CD4-positive, alpha-beta T cell (primary cell): ENCODE measurements around the gene SKIC8. TPM values are rescaled to one million over a fixed set of nuclear protein-coding genes. Genes with fewer than 3 reads are reported as not detected.

Experiments used
- ATAC-seq: fragments of 200-7000 bp; cut with Tn5 transposase; one replicate; pipeline ENCODE4 v1.10.0; 2022; ENCODE audit warnings: mild to moderate bottlenecking; ENCODE audit not compliant: poor library complexity
- CTCF ChIA-PET: fragments of 350-600 bp; sonication (Branson Sonifier 250); formaldehyde crosslinking; loops from one replicate; lab custom pipeline; 2021; ENCODE audit warnings: antibody characterized with exemption, inconsistent platforms; lab: Charles Lee
- POLR2A ChIA-PET: fragments of 350-600 bp; sonication (Branson Sonifier 250); formaldehyde crosslinking; loops from one replicate; lab custom pipeline; 2021; ENCODE audit warnings: antibody characterized with exemption, inconsistent platforms; lab: Charles Lee
- DNase-seq, 14 experiments: peaks; one replicate each; pipeline ENCODE4 v3.0.0-alpha.2; 2013 to 2020; ENCODE audit warnings: mixed read lengths in 2 of 14
- H3K27ac ChIP-seq, 2 donors: one replicate each; pipeline versions ENCODE4 v1.5.1 to v1.7.0; 2013; ENCODE audit warnings: low read length in 2 of 2, low read depth in 1 of 2, mild to moderate bottlenecking in 1 of 2
- H3K27me3 ChIP-seq, 2 experiments: 1 replicate in 1 of 2; 2 replicates in 1 of 2; pipeline versions ENCODE4 v1.6.1 to v1.7.0; 2013; ENCODE audit warnings: low read length in 2 of 2, control low read depth in 1 of 2, mild to moderate bottlenecking in 1 of 2, moderate library complexity in 1 of 2; ENCODE audit not compliant: insufficient read depth in 2 of 2, control insufficient read depth in 1 of 2
- H3K36me3 ChIP-seq: one replicate; pipeline ENCODE4 v1.6.1; 2013; ENCODE audit warnings: low read length, control low read depth; ENCODE audit not compliant: insufficient read depth
- H3K4me1 ChIP-seq: one replicate; pipeline ENCODE4 v1.6.1; 2013; ENCODE audit warnings: low read length, control low read depth; ENCODE audit not compliant: insufficient read depth
- H3K4me3 ChIP-seq: one replicate; pipeline ENCODE4 v1.5.1; 2013; ENCODE audit warnings: mild to moderate bottlenecking, low read length, moderate library complexity
- H3K9me3 ChIP-seq, 2 experiments: 1 replicate in 1 of 2; 2 replicates in 1 of 2; pipeline versions ENCODE4 v1.6.1 to v1.7.0; 2013; ENCODE audit warnings: low read length in 2 of 2, mild to moderate bottlenecking in 2 of 2, control low read depth in 1 of 2, moderate library complexity in 1 of 2; ENCODE audit not compliant: control insufficient read depth in 1 of 2, insufficient read depth in 1 of 2
- H3K27ac Mint-ChIP-seq: one replicate; pipeline ENCODE4 v1.8.0; 2020; ENCODE audit warnings: mixed read lengths
- H3K27me3 Mint-ChIP-seq: one replicate; pipeline ENCODE4 v1.8.0; 2021; ENCODE audit warnings: mixed read lengths
- H3K36me3 Mint-ChIP-seq: one replicate; pipeline ENCODE4 v1.8.0; 2021; ENCODE audit warnings: low read depth, mixed read lengths
- H3K4me1 Mint-ChIP-seq: one replicate; pipeline ENCODE4 v1.8.0; 2021; ENCODE audit warnings: low read depth, mixed read lengths
- H3K4me3 Mint-ChIP-seq: one replicate; pipeline ENCODE4 v1.8.0; 2020; ENCODE audit warnings: mild to moderate bottlenecking, mixed read lengths
- H3K9me3 Mint-ChIP-seq: one replicate; pipeline ENCODE4 v1.8.0; 2020; ENCODE audit warnings: mixed read lengths
- intact Hi-C, 2 experiments: fragments of 100-400 bp; cut with DNase I in 1 of 2; cut with micrococcal nuclease in 1 of 2; formaldehyde crosslinking; loops; one replicate each; pipeline versions ENCODE4 v1.15.1 to v1.9.0; 2023 to 2025; cut with DNase I, micrococcal nuclease
- polyA plus RNA-seq, 2 donors: library from polyadenylated mRNA; unstranded; fragments of 120-200 nt; gene quantifications; one replicate each; pipeline ENCODE4 v1.2.1, GENCODE V29; 2013
- total RNA-seq, 174 experiments: library from RNA in 2 of 174; stranded (reverse) in 2 of 174; gene quantifications; one replicate each; pipeline ENCODE4 v1.2.3 and lab custom pipeline; 2021 to 2026
- TF ChIP-seq, protein P1 (sequence below): fragments of 200-600 bp; IDR thresholded peaks from one replicate; pipeline ENCODE4 v1.8.0; 2022; ENCODE audit warnings: antibody characterized with exemption, mild to moderate bottlenecking

Gene SKIC8
- 10 to 100 TPM; 13.3 to 16.7 TPM for total RNA-seq
- 48.1 TPM for polyA plus RNA-seq (2013, experiment 1 of 2)
- polyA plus RNA-seq (2013, experiment 2 of 2) = 44.3 TPM
- total RNA-seq (lab: John Stamatoyannopoulos, UW) = 18.9 to 72.5 (median 41.8) reads per million in 172 experiments

DNA sequence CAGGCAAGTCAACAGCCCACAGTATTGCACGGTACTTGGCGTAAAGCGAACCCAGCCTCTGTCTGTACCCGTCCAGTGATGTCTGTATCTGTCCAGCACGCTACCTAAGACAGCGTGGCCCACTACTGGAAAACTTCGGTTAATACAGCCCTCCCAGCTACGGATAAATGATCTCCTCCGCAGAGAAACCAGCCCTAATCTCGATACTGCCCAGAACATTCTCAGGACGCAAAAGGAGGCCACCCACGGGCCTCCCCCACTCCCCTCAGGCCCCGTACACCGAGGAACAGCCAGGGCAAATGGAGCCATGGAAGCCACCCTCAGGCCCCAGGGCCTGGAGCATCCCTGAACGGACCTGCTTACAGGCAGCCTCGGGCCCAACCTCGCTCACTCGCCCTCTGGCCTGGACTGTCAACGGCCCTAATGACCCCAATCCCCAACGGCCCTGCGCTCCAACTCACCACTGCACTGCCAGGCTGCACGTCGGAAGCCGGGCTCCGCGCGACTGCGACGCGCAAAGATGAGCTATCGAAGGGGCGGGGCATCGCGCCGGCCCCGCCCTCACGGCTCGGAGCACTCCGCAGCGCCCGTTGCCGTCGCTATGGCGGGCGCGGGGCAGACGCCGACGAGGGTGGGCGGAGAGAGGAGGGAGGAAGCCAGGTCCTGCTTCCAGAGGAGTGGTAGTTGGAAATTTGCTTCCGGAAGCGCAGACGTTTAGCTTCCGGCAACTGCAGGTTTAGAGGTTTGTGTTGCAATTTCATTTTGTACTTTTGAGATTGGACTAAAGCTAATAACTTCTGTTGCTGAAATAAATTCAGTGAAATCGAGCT, at the start of gene SKIC8:
Gene SKIC8, minus strand, starts transcription at position 509 of the 830 bp plus-strand sequence. CDS start 3,923 bp downstream, outside the sequence.
- Mint-ChIP-seq H3K27me3 (no peaks in the 10 kb centered on the region), H3K36me3 (peaks cover 21% of the 10 kb centered on the region), H3K4me1 (peaks cover 30% of the 10 kb centered on the region), H3K4me3 (peak within 1 kb of the TSS; percentile 96), H3K9me3 (no peaks in the 10 kb centered on the region), H3K27ac (peak within 1 kb of the TSS; percentile 88)
- H3K4me1 ChIP-seq = peaks cover 18% of the 10 kb centered on the region
- POLR2A ChIA-PET = interaction anchor here (0.6 to 2.6 kb wide), 20 partner anchors 8 to 575 kb away, joined by 3 to 63 read pairs (median 4); partner anchors contain the start of genes CHRNA5, DNAJA4, IDH3A and IREB2
- CTCF ChIA-PET = interaction anchor here (0.7 to 2.1 kb wide), 7 partner anchors 9 to 212 kb away, joined by 3 to 8 read pairs (median 3); partner anchors contain the start of gene DNAJA4
- no peaks in the 10 kb centered on the region for H3K9me3 ChIP-seq
- TF ChIP-seq, protein P1, sequence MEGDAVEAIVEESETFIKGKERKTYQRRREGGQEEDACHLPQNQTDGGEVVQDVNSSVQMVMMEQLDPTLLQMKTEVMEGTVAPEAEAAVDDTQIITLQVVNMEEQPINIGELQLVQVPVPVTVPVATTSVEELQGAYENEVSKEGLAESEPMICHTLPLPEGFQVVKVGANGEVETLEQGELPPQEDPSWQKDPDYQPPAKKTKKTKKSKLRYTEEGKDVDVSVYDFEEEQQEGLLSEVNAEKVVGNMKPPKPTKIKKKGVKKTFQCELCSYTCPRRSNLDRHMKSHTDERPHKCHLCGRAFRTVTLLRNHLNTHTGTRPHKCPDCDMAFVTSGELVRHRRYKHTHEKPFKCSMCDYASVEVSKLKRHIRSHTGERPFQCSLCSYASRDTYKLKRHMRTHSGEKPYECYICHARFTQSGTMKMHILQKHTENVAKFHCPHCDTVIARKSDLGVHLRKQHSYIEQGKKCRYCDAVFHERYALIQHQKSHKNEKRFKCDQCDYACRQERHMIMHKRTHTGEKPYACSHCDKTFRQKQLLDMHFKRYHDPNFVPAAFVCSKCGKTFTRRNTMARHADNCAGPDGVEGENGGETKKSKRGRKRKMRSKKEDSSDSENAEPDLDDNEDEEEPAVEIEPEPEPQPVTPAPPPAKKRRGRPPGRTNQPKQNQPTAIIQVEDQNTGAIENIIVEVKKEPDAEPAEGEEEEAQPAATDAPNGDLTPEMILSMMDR = no peak
- intact Hi-C loops = loop anchor here (2.0 to 5.0 kb wide), 6 partner anchors 33 to 222 kb away; partner anchors contain the start of genes HYKK (in 1 of the 2), IDH3A (in 1 of the 2), IREB2 (in 1 of the 2) and TBC1D2B (in 1 of the 2)
- H3K36me3 ChIP-seq = peaks cover 13% of the 10 kb centered on the region
- H3K27ac ChIP-seq = peak within 1 kb of the TSS; percentile 50 to 77
- H3K4me3 ChIP-seq = peak within 1 kb of the TSS; percentile 99
- H3K27me3 ChIP-seq = no peaks in the 10 kb centered on the region
- DNase-seq (peak; percentile 79 to 96 (median 87)), ATAC-seq (peak; percentile 96)

DNA sequence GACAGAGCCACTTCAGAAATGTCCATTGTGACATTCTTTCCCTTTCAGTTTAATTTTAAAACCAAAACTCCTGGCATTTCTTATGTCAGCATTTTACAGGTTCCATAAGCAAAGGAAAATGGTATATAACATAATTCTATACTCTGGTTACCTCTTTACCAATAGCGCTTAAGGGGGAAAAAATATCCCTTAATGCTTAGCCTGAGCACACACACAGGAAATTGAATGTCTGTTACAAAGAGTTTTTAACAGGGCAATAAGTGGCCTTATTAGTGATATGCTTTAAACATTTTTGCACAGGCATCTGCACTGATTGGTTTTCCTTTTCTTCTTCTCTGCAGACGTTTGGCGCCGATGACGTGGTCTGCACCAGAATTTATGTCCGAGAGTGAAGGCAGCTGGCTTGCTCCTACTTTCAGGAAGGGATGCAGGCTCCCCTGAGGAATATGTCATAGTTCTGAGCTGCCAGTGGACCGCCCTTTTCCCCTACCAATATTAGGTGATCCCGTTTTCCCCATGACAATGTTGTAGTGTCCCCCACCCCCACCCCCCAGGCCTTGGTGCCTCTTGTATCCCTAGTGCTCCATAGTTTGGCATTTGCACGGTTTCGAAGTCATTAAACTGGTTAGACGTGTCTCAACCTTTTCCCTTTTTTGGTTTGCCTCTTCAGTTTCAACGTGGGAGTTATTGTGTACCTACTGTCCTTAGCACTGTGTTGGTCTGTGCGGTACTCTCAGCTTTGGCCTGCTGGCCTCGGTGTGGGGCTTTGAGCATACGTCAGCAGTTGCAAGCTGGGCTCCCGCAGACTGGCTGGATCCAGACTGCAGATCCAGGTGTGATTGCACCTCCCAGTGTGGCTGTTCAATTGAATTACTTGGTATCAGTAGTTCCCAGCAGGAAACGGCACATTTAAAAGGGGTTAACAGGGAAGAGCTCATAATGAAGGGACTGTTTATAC, 48.5 kb upstream of the SKIC8 start:
- peaks cover 0 to 4% of the 10 kb centered on the region in 2 experiments for H3K27me3 ChIP-seq
- no peak overlapping the region for H3K27ac Mint-ChIP-seq
- no peak for ATAC-seq
- no peaks in the 10 kb centered on the region for H3K4me1 ChIP-seq
- ChIA-PET POLR2A (no interaction called here), CTCF (no interaction called here)
- H3K36me3 ChIP-seq = no peaks in the 10 kb centered on the region
- peaks cover 11% of the 10 kb centered on the region for H3K27me3 Mint-ChIP-seq
- H3K4me3 Mint-ChIP-seq = no peak overlapping the region
- no peaks in the 10 kb centered on the region for H3K36me3 Mint-ChIP-seq
- no peaks in the 10 kb centered on the region for H3K9me3 Mint-ChIP-seq
- H3K4me3 ChIP-seq = no peak overlapping the region
- no peaks in the 10 kb centered on the region for H3K4me1 Mint-ChIP-seq
- no peak for DNase-seq
- no peak overlapping the region for H3K27ac ChIP-seq
- intact Hi-C loops = no loop called here
- H3K9me3 ChIP-seq = no peaks in the 10 kb centered on the region
- TF ChIP-seq, protein P1 = no peak
